ENCODE data around the gene PRIM1. TPM values are rescaled to one million over a fixed set of nuclear protein-coding genes. Genes with fewer than 3 reads are reported as not detected.
"Not testable (repeated sequence)": the region's sequence is repeated elsewhere in the genome, so short reads cannot be mapped to it uniquely, and the experiment has no call there.

The PRIM1 gene
- total RNA-seq, result 10 to 100 TPM in 1 of 6 donors, 1 to 10 TPM in 5; 3.5 to 19.9 (median 8.4) TPM

- H3K4me1 ChIP-seq, result peaks cover 11 to 27% (median 20%) of the 10 kb centered on the region in 4 donors
- H3K27ac ChIP-seq, result peak within 1 kb of the TSS; percentile 40 to 81 (median 72)
- 0% methylated on average over 31 to 45 of the region's 64 CpGs for WGBS, 2 donors
- ATAC-seq (ENCODE audit: low FRiP score in 2 of 2), result peak; percentile 92 to 98
- H3K27me3 ChIP-seq, result no peaks in the 10 kb centered on the region
- peak; percentile 87 to 97 for DNase-seq
- H3K9me3 ChIP-seq, result no peaks in the 10 kb centered on the region
- H3K36me3 ChIP-seq, result peaks cover 0 to 2% (median 0%) of the 10 kb centered on the region in 4 donors
- TF ChIP-seq POLR2A (IDR thresholded peaks at IDR 0.05) (peak in 1 of 4 donors; percentile 47), POLR2AphosphoS5 (IDR thresholded peaks at IDR 0.05) (peak in 1 of 2 donors; percentile 67), CTCF (IDR thresholded peaks at IDR 0.05) (peak; percentile 35 to 55 (median 44)), EP300 (IDR thresholded peaks at IDR 0.05) (no peak)
- H3K4me3 ChIP-seq, result peak within 1 kb of the TSS; percentile 58 to 98 (median 80)
Measured at GRCh38 chr12:56751712-56752598, at the start of gene PRIM1. Gene PRIM1, minus strand, starts transcription at chr12:56752323. Its CDS starts 25 bp downstream, at chr12:56752298.

GRCh38 chr12:56800221-56800620 lies 48.1 kb upstream of the PRIM1 start:
- DNase-seq, result no peak
- no peak for TF ChIP-seq EP300 (IDR thresholded peaks at IDR 0.05)
- TF ChIP-seq CTCF (IDR thresholded peaks at IDR 0.05), result no peak
- no peak for TF ChIP-seq POLR2A (IDR thresholded peaks at IDR 0.05)
- no peak for TF ChIP-seq POLR2AphosphoS5 (IDR thresholded peaks at IDR 0.05)
- Histone ChIP-seq H3K4me3 (no peak overlapping the region), H3K36me3 (no peaks in the 10 kb centered on the region), H3K4me1 (peaks cover 0 to 5% (median 0%) of the 10 kb centered on the region in 4 donors), H3K27me3 (no peaks in the 10 kb centered on the region), H3K9me3 (no peaks in the 10 kb centered on the region), H3K27ac (no peak overlapping the region)
- no peak for ATAC-seq (ENCODE audit: low FRiP score in 2 of 2)

- H3K4me1 ChIP-seq; H3K9me3 ChIP-seq; H3K36me3 ChIP-seq; H3K4me3 ChIP-seq; ATAC-seq (ENCODE audit: low FRiP score in 2 of 2); H3K27ac ChIP-seq; DNase-seq; H3K27me3 ChIP-seq: not testable (repeated sequence)
- WGBS, 2 donors, result 86 to 91% methylated on average over 6 of the region's 6 CpGs
Measured at GRCh38 chr12:56799345-56799744, 47.2 kb upstream of the PRIM1 start.

- H3K36me3 ChIP-seq; H3K4me3 ChIP-seq; H3K4me1 ChIP-seq; H3K27ac ChIP-seq; ATAC-seq (ENCODE audit: low FRiP score in 2 of 2); H3K27me3 ChIP-seq; H3K9me3 ChIP-seq: not testable (repeated sequence)
- peak in 1 of 2 donors; percentile 69 for DNase-seq
- 99% methylated on average over 16 of the region's 27 CpGs; no CpG with 5 or more reads in 1 of the 2 donors for WGBS, 2 donors
Measured at GRCh38 chr12:56795791-56796190, 43.7 kb upstream of the PRIM1 start.

- H3K4me1 ChIP-seq; H3K36me3 ChIP-seq; ATAC-seq (ENCODE audit: low FRiP score in 2 of 2); H3K4me3 ChIP-seq; DNase-seq; H3K27ac ChIP-seq; H3K9me3 ChIP-seq; H3K27me3 ChIP-seq: not testable (repeated sequence)
- 67 to 79% methylated on average over 12 of the region's 13 CpGs for WGBS, 2 donors
Measured at GRCh38 chr12:56795046-56795562, 43.0 kb upstream of the PRIM1 start.

- WGBS, 2 donors, result 92 to 97% methylated on average over 7 of the region's 7 CpGs
Measured at GRCh38 chr12:56793124-56793523, 41.0 kb upstream of the PRIM1 start.

GRCh38 chr12:56792678-56793077 lies 40.6 kb upstream of the PRIM1 start:
- no peaks in the 10 kb centered on the region for H3K27me3 ChIP-seq
- H3K4me1 ChIP-seq, result no peaks in the 10 kb centered on the region
- no peak overlapping the region for H3K4me3 ChIP-seq
- no peaks in the 10 kb centered on the region for H3K36me3 ChIP-seq
- 80 to 90% methylated on average over 2 of the region's 2 CpGs for WGBS, 2 donors
- DNase-seq, result no peak
- TF ChIP-seq POLR2A (IDR thresholded peaks at IDR 0.05) (no peak), EP300 (IDR thresholded peaks at IDR 0.05) (no peak), CTCF (IDR thresholded peaks at IDR 0.05) (no peak), POLR2AphosphoS5 (IDR thresholded peaks at IDR 0.05) (no peak)
- no peaks in the 10 kb centered on the region for H3K9me3 ChIP-seq
- ATAC-seq (ENCODE audit: low FRiP score in 2 of 2), result no peak
- H3K27ac ChIP-seq, result no peak overlapping the region

More at GRCh38 chr12:56793124-56793523, 41.0 kb upstream of the PRIM1 start:
- H3K9me3 ChIP-seq; DNase-seq; H3K4me3 ChIP-seq; H3K27ac ChIP-seq; H3K4me1 ChIP-seq; H3K27me3 ChIP-seq; H3K36me3 ChIP-seq; ATAC-seq (ENCODE audit: low FRiP score in 2 of 2): not testable (repeated sequence)

- not testable (repeated sequence) for ATAC-seq (ENCODE audit: low FRiP score in 2 of 2); H3K4me1 ChIP-seq; H3K27ac ChIP-seq; H3K4me3 ChIP-seq; H3K27me3 ChIP-seq; H3K9me3 ChIP-seq; H3K36me3 ChIP-seq
- peak in 1 of 2 donors; percentile 47 for DNase-seq
- WGBS, 2 donors, result 82% methylated on average over 2 of the region's 34 CpGs; no CpG with 5 or more reads in 1 of the 2 donors
Measured at GRCh38 chr12:56789429-56789828, 37.3 kb upstream of the PRIM1 start.

Measured in upper lobe of left lung (tissue), 6 donors.